ENCODE results near the gene SEMA4G. TPM values are rescaled to one million over a fixed set of nuclear protein-coding genes. Genes with fewer than 3 reads are reported as not detected.

SEMA4G gene
- total RNA-seq, 1 donor from 2014 or later, result 7.9 TPM

DNA sequence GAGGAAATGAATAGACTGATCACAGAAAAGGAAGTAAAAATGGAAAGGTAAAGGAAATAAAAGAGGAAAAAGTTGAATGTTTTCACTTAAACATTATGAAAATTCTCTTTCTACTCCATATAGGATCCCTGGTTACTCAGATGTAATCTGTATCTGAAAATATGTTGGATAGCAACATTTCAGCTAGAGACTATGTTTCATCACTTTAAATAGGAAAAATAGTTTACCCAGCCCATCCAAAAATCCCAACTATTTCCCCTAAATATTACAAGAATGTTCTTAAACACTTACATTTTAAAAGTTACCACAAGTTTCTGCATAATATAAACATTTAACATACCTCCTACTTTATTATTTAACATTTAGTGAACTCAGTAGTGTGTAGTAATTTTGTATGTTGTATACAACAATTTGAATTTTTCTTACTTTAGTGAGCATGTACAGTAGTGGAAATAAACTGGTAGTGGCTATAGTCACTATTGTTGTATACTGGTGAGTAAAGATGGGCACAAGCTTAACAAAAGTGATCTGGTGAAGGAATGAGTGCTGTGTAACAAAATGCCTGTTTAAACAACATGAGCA lies 29.4 kb upstream of the SEMA4G start:
- no peak for DNase-seq (ENCODE audit: low read depth)
- TF ChIP-seq, protein P1, sequence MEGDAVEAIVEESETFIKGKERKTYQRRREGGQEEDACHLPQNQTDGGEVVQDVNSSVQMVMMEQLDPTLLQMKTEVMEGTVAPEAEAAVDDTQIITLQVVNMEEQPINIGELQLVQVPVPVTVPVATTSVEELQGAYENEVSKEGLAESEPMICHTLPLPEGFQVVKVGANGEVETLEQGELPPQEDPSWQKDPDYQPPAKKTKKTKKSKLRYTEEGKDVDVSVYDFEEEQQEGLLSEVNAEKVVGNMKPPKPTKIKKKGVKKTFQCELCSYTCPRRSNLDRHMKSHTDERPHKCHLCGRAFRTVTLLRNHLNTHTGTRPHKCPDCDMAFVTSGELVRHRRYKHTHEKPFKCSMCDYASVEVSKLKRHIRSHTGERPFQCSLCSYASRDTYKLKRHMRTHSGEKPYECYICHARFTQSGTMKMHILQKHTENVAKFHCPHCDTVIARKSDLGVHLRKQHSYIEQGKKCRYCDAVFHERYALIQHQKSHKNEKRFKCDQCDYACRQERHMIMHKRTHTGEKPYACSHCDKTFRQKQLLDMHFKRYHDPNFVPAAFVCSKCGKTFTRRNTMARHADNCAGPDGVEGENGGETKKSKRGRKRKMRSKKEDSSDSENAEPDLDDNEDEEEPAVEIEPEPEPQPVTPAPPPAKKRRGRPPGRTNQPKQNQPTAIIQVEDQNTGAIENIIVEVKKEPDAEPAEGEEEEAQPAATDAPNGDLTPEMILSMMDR (conservative IDR thresholded peaks at IDR 0.05; ENCODE audit: low read depth, low read length), result no peak

DNA sequence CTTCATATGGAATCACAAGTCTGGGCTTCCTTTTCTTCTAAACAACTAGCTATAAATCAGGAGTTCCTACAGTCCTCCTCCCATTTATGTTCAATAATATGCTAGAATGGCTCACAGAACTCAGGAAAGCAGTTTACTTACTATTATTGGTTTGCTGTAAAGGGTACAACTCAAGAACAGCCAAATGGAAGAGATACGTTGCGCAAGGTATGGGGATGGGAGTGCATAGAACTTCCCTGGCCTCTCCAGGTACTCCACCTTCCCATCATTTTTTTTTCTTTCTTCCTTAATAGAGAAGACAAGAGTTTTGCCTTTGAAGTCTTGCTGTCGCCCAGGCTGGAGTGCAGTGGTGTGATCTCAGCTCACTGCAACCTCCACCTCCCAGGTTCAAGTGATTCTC lies 27.1 kb upstream of the SEMA4G start:
- no peak overlapping the region for H3K4me3 ChIP-seq (ENCODE audit: low read depth, low read length)
- no peak for DNase-seq (ENCODE audit: low read depth)
- TF ChIP-seq, protein P1 (conservative IDR thresholded peaks at IDR 0.05; ENCODE audit: low read depth, low read length), result no peak

More for the DNA sequence above, 29.4 kb upstream of the SEMA4G start:
- H3K4me3 ChIP-seq (ENCODE audit: low read depth, low read length), result no peak overlapping the region

DNA sequence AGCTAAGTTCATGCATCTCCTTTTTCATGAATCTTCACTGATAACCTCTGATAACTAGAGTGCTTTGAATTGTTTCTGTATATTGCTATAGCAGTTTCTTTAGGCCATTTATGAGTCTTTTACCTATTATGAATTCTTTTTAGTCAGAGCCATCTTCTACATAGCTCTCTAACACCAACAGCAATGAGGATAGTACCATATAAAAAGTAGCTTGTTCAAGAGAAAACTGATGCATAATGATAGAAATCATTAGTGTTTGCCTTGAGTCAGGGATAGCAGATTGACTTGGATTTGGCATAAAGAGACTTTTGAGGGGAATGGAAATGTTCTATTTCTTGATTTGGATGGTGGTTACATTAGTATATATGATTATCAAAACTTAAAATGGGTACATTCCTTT lies 25.8 kb upstream of the SEMA4G start:
- DNase-seq (ENCODE audit: low read depth), result no peak
- H3K4me3 ChIP-seq (ENCODE audit: low read depth, low read length), result no peak overlapping the region
- TF ChIP-seq, protein P1 (conservative IDR thresholded peaks at IDR 0.05; ENCODE audit: low read depth, low read length), result no peak

DNA sequence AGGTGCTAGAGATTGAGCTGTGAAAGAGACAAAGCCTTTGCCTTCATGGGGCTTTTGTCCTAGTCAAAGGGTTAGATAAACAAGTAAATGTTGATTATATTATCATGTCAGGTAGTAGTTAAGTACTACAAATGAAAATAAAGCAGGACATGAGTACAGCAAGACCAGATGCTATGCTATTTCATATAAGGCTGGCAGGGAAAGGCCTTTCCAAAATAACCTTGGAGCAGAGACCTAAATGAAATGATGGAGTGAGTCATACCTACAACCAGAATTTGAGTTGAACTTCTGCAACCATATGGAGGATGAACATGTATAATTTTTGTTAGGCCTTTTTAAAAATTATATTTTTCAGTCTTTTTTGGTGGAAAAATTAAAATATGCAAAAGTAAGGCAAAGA lies 23.6 kb upstream of the SEMA4G start:
- DNase-seq (ENCODE audit: low read depth), result no peak
- TF ChIP-seq, protein P1 (conservative IDR thresholded peaks at IDR 0.05; ENCODE audit: low read depth, low read length), result no peak
- H3K4me3 ChIP-seq (ENCODE audit: low read depth, low read length), result no peak overlapping the region

DNA sequence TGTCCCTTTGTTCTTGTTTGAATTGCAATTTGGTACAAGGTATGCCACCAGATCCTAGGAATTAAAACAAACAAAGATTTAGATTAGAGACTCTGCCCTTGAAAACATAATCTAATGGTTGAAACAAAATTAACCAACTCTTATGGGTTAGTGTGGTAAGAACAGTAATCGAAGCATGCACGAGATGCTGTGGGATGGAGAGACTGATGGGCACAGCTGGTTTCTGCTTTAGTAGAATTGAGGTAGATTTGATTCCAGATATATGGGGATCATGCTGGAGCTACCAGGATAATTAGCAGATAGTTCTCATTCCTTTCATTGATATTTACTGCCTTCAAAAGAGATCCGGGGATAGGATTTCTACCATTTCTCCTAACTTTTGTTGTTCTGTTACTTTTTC lies 20.4 kb upstream of the SEMA4G start:
- TF ChIP-seq, protein P1 (conservative IDR thresholded peaks at IDR 0.05; ENCODE audit: low read depth, low read length), result no peak
- H3K4me3 ChIP-seq (ENCODE audit: low read depth, low read length), result no peak overlapping the region
- DNase-seq (ENCODE audit: low read depth), result no peak

DNA sequence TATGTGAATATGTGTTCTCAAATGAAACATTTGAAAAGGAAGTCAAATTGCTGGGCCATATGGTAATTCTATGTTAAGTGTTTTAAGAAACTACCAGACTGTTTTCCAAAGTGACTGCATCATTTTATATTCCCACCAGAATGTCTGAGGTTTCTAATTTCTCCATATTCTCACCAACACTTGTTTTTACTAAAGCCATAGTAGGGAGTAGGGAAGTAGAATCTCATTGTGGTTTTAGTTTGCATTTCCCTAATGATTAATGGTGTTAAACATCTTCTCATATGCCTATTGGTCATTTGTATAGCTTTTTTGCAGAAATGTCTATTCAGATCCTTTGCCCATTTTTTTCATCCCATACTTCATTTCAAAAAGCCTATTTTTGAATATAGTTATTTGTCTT lies 9.1 kb upstream of the SEMA4G start:
- TF ChIP-seq, protein P1 (conservative IDR thresholded peaks at IDR 0.05; ENCODE audit: low read depth, low read length), result no peak
- H3K4me3 ChIP-seq (ENCODE audit: low read depth, low read length), result no peak overlapping the region

DNA sequence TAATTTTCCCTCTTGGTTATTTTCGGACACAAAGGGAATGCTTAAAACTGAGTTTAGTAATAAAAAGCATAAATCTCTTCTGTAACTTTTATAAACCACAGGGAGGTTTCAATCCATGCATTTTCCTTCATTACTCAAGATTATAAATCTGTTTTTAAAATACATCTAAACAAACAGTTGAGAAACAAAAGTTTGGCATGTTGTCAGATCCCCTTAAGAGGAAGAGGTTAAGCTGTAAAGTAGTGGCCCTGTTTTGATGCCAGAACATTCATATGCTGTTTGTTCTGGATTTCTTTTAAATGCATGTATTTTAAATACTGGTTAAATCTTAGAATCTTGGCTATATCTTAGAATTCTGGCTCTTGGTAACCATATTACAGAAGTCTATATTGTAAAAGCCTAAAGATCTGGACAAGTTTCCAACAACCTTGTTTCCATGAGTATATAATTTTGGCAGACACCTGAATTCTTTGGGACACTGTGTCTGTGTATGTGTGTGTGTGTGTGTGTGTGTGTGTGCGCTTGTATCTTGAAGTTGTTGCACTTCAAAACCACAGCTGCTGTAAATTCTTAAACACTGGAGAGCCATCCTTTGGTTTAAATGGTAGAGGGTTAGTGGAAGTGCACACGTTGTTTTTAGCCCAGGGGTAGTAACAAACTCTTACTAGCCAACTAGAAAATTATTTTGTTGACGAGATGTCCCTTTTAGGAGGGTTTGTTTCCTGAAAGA lies 6.8 kb upstream of the SEMA4G start:
- no peak for DNase-seq (ENCODE audit: low read depth)
- no peak overlapping the region for H3K4me3 ChIP-seq (ENCODE audit: low read depth, low read length)
- TF ChIP-seq, protein P1 (conservative IDR thresholded peaks at IDR 0.05; ENCODE audit: low read depth, low read length), result no peak

More for the DNA sequence above, 9.1 kb upstream of the SEMA4G start:
- no peak for DNase-seq (ENCODE audit: low read depth)
